GM12892 (cell line): ENCODE measurements around the gene RBMXL2. TPM values are rescaled to one million over a fixed set of nuclear protein-coding genes. Genes with fewer than 3 reads are reported as not detected.

Experiments
- DNase-seq: peaks from one replicate; pipeline ENCODE4 v3.0.0; 2011; ENCODE audit not compliant: insufficient read length
- FAIRE-seq: peaks from 2 replicates; lab custom pipeline; 2011; peaks lifted over from hg19 to GRCh38; lab: Jason Lieb, UNC
- POLR2A ChIP-seq: IDR thresholded peaks from 2 replicates; pipeline ENCODE4 v1.6.1; 2011; ENCODE audit warnings: low read depth, low read length, control low read depth
- POLR2AphosphoS5 ChIP-seq: IDR thresholded peaks from 2 replicates; pipeline ENCODE4 v1.6.1; 2011; ENCODE audit warnings: low read depth, low read length, control low read depth
- TAF1 ChIP-seq: IDR thresholded peaks from 2 replicates; pipeline ENCODE4 v1.6.1; 2011; ENCODE audit warnings: low read depth, mild to moderate bottlenecking, control low read depth, low read length, borderline replicate concordance
- polyA plus RNA-seq: library from polyadenylated mRNA; unstranded; fragments of >200 nt; gene quantifications from one replicate; pipeline ENCODE4 v1.2.1, GENCODE V29; 2012; ENCODE audit warnings: missing spikeins, inconsistent platforms; ENCODE audit not compliant: missing spikeins

RBMXL2 gene
- polyA plus RNA-seq: not detected

GRCh38 chr11:7088921-7089320 is at the start of gene RBMXL2:
Gene RBMXL2, plus strand, starts transcription at chr11:7088998. Its CDS starts 123 bp downstream, at chr11:7089121.
- FAIRE-seq: no peak
- TF ChIP-seq TAF1: no peak
- TF ChIP-seq POLR2A: no peak
- DNase-seq: no peak

GRCh38 chr11:7046474-7047175 is 42.2 kb upstream of the RBMXL2 start:
- DNase-seq: no peak
- FAIRE-seq: no peak
- TF ChIP-seq POLR2AphosphoS5 (no peak), TAF1 (no peak), POLR2A (no peak)

GRCh38 chr11:7050191-7050590 is 38.6 kb upstream of the RBMXL2 start:
- TF ChIP-seq POLR2AphosphoS5: no peak
- TF ChIP-seq POLR2A: no peak
- TF ChIP-seq TAF1: no peak
- DNase-seq (no peak), FAIRE-seq (peak; percentile 33)

GRCh38 chr11:7056828-7057513 is 31.8 kb upstream of the RBMXL2 start:
- FAIRE-seq: peak; percentile 80

GRCh38 chr11:7057641-7058040 is 31.2 kb upstream of the RBMXL2 start:
- DNase-seq (no peak), FAIRE-seq (peak; percentile 42)
- TF ChIP-seq TAF1 (no peak), POLR2A (no peak), POLR2AphosphoS5 (no peak)

More at GRCh38 chr11:7056828-7057513, 31.8 kb upstream of the RBMXL2 start:
- TF ChIP-seq POLR2AphosphoS5 (no peak), TAF1 (no peak), POLR2A (no peak)
- no peak for DNase-seq

GRCh38 chr11:7060868-7061267 is 27.9 kb upstream of the RBMXL2 start:
- DNase-seq (no peak), FAIRE-seq (no peak)
- TF ChIP-seq TAF1: no peak
- TF ChIP-seq POLR2A: no peak

GRCh38 chr11:7062534-7062933 is 26.3 kb upstream of the RBMXL2 start:
- DNase-seq (no peak), FAIRE-seq (no peak)
- TF ChIP-seq TAF1 (no peak), POLR2A (no peak), POLR2AphosphoS5 (no peak)

- no peak for TF ChIP-seq POLR2A
- no peak for TF ChIP-seq POLR2AphosphoS5
- no peak for TF ChIP-seq TAF1
- FAIRE-seq (no peak), DNase-seq (no peak)
These were observed 16.3 kb upstream of the RBMXL2 start for GRCh38 chr11:7072401-7073028.

GRCh38 chr11:7077101-7077500 is 11.7 kb upstream of the RBMXL2 start:
- DNase-seq: no peak
- FAIRE-seq: no peak
- TF ChIP-seq POLR2AphosphoS5 (no peak), TAF1 (no peak), POLR2A (no peak)

GRCh38 chr11:7079545-7080135 is 9.2 kb upstream of the RBMXL2 start:
- FAIRE-seq: no peak
- no peak for TF ChIP-seq POLR2AphosphoS5
- TF ChIP-seq POLR2A: no peak
- no peak for TF ChIP-seq TAF1
- DNase-seq: no peak

- no peak for DNase-seq
- no peak for FAIRE-seq
- TF ChIP-seq POLR2A (no peak), POLR2AphosphoS5 (no peak), TAF1 (no peak)
These were observed 7.9 kb upstream of the RBMXL2 start for GRCh38 chr11:7080900-7081299.

- no peak for FAIRE-seq
- no peak for TF ChIP-seq TAF1
- TF ChIP-seq POLR2AphosphoS5: no peak
- TF ChIP-seq POLR2A: no peak
- no peak for DNase-seq
These were observed 7.4 kb upstream of the RBMXL2 start for GRCh38 chr11:7081441-7081840.
